ENCODE results near the gene BCOR.

BCOR gene

GRCh38 chrX:40140706-40141499 is 43.1 kb upstream of the BCOR start:
- TF ChIP-seq USF1 (IDR thresholded peaks at IDR 0.05) = no peak
- TF ChIP-seq TEAD4 (IDR thresholded peaks at IDR 0.05) = 0 out of 2 replicates have a peak, but pooled peaks have one; percentile 9
- no peak for TF ChIP-seq TAF1 (IDR thresholded peaks at IDR 0.05; ENCODE audit: low read depth)
- TF ChIP-seq NFIC (IDR thresholded peaks at IDR 0.05) = peak; percentile 81
- TF ChIP-seq RAD21 (IDR thresholded peaks at IDR 0.05; ENCODE audit: low read depth) = no peak
- no peak for TF ChIP-seq CEBPB (IDR thresholded peaks at IDR 0.05)
- TF ChIP-seq FOXM1 (IDR thresholded peaks at IDR 0.05; ENCODE audit: borderline replicate concordance, low read depth) = no peak

- no peak for TF ChIP-seq CEBPB (IDR thresholded peaks at IDR 0.05)
- TF ChIP-seq NFIC (IDR thresholded peaks at IDR 0.05) = no peak; the same call in 1 of the 2 replicates
- TF ChIP-seq YY1 (IDR thresholded peaks at IDR 0.05; ENCODE audit: low read depth) = no peak
- TF ChIP-seq EP300 (IDR thresholded peaks at IDR 0.05; ENCODE audit: borderline replicate concordance) = no peak
- no peak for TF ChIP-seq ZBTB7A (IDR thresholded peaks at IDR 0.05; ENCODE audit: low read depth)
- TF ChIP-seq FOXM1 (IDR thresholded peaks at IDR 0.05; ENCODE audit: borderline replicate concordance, low read depth) = no peak
- TF ChIP-seq EGR1 (IDR thresholded peaks at IDR 0.05) = no peak
- TF ChIP-seq REST (IDR thresholded peaks at IDR 0.05; ENCODE audit: low read depth) = no peak
- TF ChIP-seq USF1 (IDR thresholded peaks at IDR 0.05) = no peak
- no peak for TF ChIP-seq TEAD4 (IDR thresholded peaks at IDR 0.05)
- TF ChIP-seq TCF12 (IDR thresholded peaks at IDR 0.05; ENCODE audit: low read depth) = no peak
- TF ChIP-seq CREB1 (IDR thresholded peaks at IDR 0.05; ENCODE audit: low read depth) = no peak
- TF ChIP-seq TAF1 (IDR thresholded peaks at IDR 0.05; ENCODE audit: low read depth) = no peak
- no peak for TF ChIP-seq MAX (IDR thresholded peaks at IDR 0.05)
- TF ChIP-seq RAD21 (IDR thresholded peaks at IDR 0.05; ENCODE audit: low read depth) = no peak
Measured at GRCh38 chrX:40132751-40133150, 35.0 kb upstream of the BCOR start.

GRCh38 chrX:40131654-40132337 is 34.0 kb upstream of the BCOR start:
- TF ChIP-seq YY1 (IDR thresholded peaks at IDR 0.05; ENCODE audit: low read depth) (no peak), TCF12 (IDR thresholded peaks at IDR 0.05; ENCODE audit: low read depth) (no peak), USF1 (IDR thresholded peaks at IDR 0.05) (no peak), FOXM1 (IDR thresholded peaks at IDR 0.05; ENCODE audit: borderline replicate concordance, low read depth) (no peak), RAD21 (IDR thresholded peaks at IDR 0.05; ENCODE audit: low read depth) (no peak), MAX (IDR thresholded peaks at IDR 0.05) (no peak), CREB1 (IDR thresholded peaks at IDR 0.05; ENCODE audit: low read depth) (no peak), EGR1 (IDR thresholded peaks at IDR 0.05) (no peak)

- TF ChIP-seq USF1 (IDR thresholded peaks at IDR 0.05) = no peak
- TF ChIP-seq RAD21 (IDR thresholded peaks at IDR 0.05; ENCODE audit: low read depth) = no peak
- no peak for TF ChIP-seq TAF1 (IDR thresholded peaks at IDR 0.05; ENCODE audit: low read depth)
- no peak for TF ChIP-seq EP300 (IDR thresholded peaks at IDR 0.05; ENCODE audit: borderline replicate concordance)
- no peak for TF ChIP-seq YY1 (IDR thresholded peaks at IDR 0.05; ENCODE audit: low read depth)
- no peak for TF ChIP-seq TCF12 (IDR thresholded peaks at IDR 0.05; ENCODE audit: low read depth)
- no peak for TF ChIP-seq REST (IDR thresholded peaks at IDR 0.05; ENCODE audit: low read depth)
Measured at GRCh38 chrX:40130207-40130606, 32.4 kb upstream of the BCOR start.

- TF ChIP-seq USF1 (IDR thresholded peaks at IDR 0.05) (no peak), EP300 (IDR thresholded peaks at IDR 0.05; ENCODE audit: borderline replicate concordance) (no peak), REST (IDR thresholded peaks at IDR 0.05; ENCODE audit: low read depth) (no peak), CREB1 (IDR thresholded peaks at IDR 0.05; ENCODE audit: low read depth) (no peak)
Measured at GRCh38 chrX:40127052-40127451, 29.3 kb upstream of the BCOR start.

Data from Ishikawa (cell line).